Measurements from ENCODE around the gene MFAP1. TPM values are rescaled to one million over a fixed set of nuclear protein-coding genes. Genes with fewer than 3 reads are reported as not detected.
A peak's percentile ranks its signal among the peaks of the same experiment; 100 is the strongest.

The MFAP1 gene
- total and polyA plus RNA-seq, 10 donors: 7.9 to 18.8 (median 15.9) TPM

- H3K9me3 ChIP-seq: no peaks in the 10 kb centered on the region
- no peaks in the 10 kb centered on the region for H3K27me3 ChIP-seq (replicated peaks in 1 of 7)
- WGBS, 5 donors: 63 to 75% (median 69%) methylated on average over 2 of the region's 2 CpGs
- no peak overlapping the region for H3K4me3 ChIP-seq
- H3K36me3 ChIP-seq: peaks cover 0 to 76% (median 68%) of the 10 kb centered on the region in 6 donors
- intact Hi-C loops (cut with DNase I; ENCODE audit: low total_unique reads): no loop called here
- no peak for DNase-seq
- H3K4me1 ChIP-seq: peaks cover 0 to 36% (median 19%) of the 10 kb centered on the region in 6 donors
- peak overlapping the region in 5 of 8 donors; percentile 10 to 56 (median 33) for H3K27ac ChIP-seq
- peak in 1 of 3 donors; percentile 62 for TF ChIP-seq POLR2AphosphoS5 (IDR thresholded peaks at IDR 0.05)
- TF ChIP-seq CTCF (IDR thresholded peaks at IDR 0.05 in 8 of 11, conservative IDR thresholded peaks at IDR 0.05 in 3 of 11): no peak
- no peak for TF ChIP-seq POLR2A (IDR thresholded peaks at IDR 0.05)
These were observed 52.7 kb downstream of the MFAP1 start for GRCh38 chr15:43771816-43772215.

GRCh38 chr15:43769584-43770228, 54.8 kb downstream of the MFAP1 start:
- no peaks in the 10 kb centered on the region for H3K27me3 ChIP-seq (replicated peaks in 1 of 7)
- WGBS, 5 donors: 59 to 65% (median 62%) methylated on average over 5 of the region's 5 CpGs
- peaks cover 0 to 18% (median 10%) of the 10 kb centered on the region in 6 donors for H3K4me1 ChIP-seq
- intact Hi-C loops (cut with DNase I; ENCODE audit: low total_unique reads): no loop called here
- no peak overlapping the region for H3K4me3 ChIP-seq
- peaks cover 4 to 97% (median 89%) of the 10 kb centered on the region in 6 donors for H3K36me3 ChIP-seq
- peak; percentile 51 to 88 (median 77) for TF ChIP-seq CTCF (IDR thresholded peaks at IDR 0.05 in 8 of 11, conservative IDR thresholded peaks at IDR 0.05 in 3 of 11)
- TF ChIP-seq POLR2AphosphoS5 (IDR thresholded peaks at IDR 0.05): no peak
- no peaks in the 10 kb centered on the region for H3K9me3 ChIP-seq
- DNase-seq: no peak
- peak overlapping the region in 1 of 8 donors; percentile 56 for H3K27ac ChIP-seq

GRCh38 chr15:43763819-43764446, 60.6 kb downstream of the MFAP1 start:
- peak overlapping the region in 5 of 8 donors; percentile 19 to 47 (median 43) for H3K27ac ChIP-seq
- no peak for DNase-seq
- H3K36me3 ChIP-seq: peaks cover 4 to 100% (median 96%) of the 10 kb centered on the region in 6 donors
- H3K9me3 ChIP-seq: no peaks in the 10 kb centered on the region
- peaks cover 0 to 15% (median 1%) of the 10 kb centered on the region in 6 donors for H3K4me1 ChIP-seq
- TF ChIP-seq POLR2AphosphoS5 (IDR thresholded peaks at IDR 0.05) (no peak), CTCF (IDR thresholded peaks at IDR 0.05 in 8 of 11, conservative IDR thresholded peaks at IDR 0.05 in 3 of 11) (no peak), POLR2A (IDR thresholded peaks at IDR 0.05) (no peak)
- no peak overlapping the region for H3K4me3 ChIP-seq
- intact Hi-C loops (cut with DNase I; ENCODE audit: low total_unique reads): no loop called here
- H3K27me3 ChIP-seq (replicated peaks in 1 of 7): no peaks in the 10 kb centered on the region
- 53 to 73% (median 65%) methylated on average over 2 of the region's 2 CpGs for WGBS, 5 donors

- WGBS, 5 donors: 85 to 93% (median 90%) methylated on average over 6 of the region's 6 CpGs
- Histone ChIP-seq H3K9me3 (no peaks in the 10 kb centered on the region), H3K4me1 (peaks cover 0 to 15% (median 1%) of the 10 kb centered on the region in 6 donors), H3K4me3 (no peak overlapping the region), H3K27me3 (replicated peaks in 1 of 7) (no peaks in the 10 kb centered on the region), H3K27ac (peak overlapping the region in 1 of 8 donors; percentile 47), H3K36me3 (peaks cover 7 to 100% (median 96%) of the 10 kb centered on the region in 6 donors)
- DNase-seq: no peak
- TF ChIP-seq POLR2AphosphoS5 (IDR thresholded peaks at IDR 0.05): no peak
- no peak for TF ChIP-seq CTCF (IDR thresholded peaks at IDR 0.05 in 8 of 11, conservative IDR thresholded peaks at IDR 0.05 in 3 of 11)
- no peak for TF ChIP-seq POLR2A (IDR thresholded peaks at IDR 0.05)
- intact Hi-C loops (cut with DNase I; ENCODE audit: low total_unique reads): no loop called here
These were observed 61.7 kb downstream of the MFAP1 start for GRCh38 chr15:43762824-43763223.

All from spleen (tissue), 11 donors.